GM06990 (cell line): ENCODE measurements around the gene UGGT2.
"Not testable (repeated sequence)": the region's sequence is repeated elsewhere in the genome, so short reads cannot be mapped to it uniquely, and the experiment has no call there.

Experiments
- DNase-seq: peaks from one replicate; pipeline ENCODE4 v3.0.0-alpha.2; 2011; ENCODE audit not compliant: insufficient read length; ENCODE audit errors: extremely low read depth
- H3K27me3 ChIP-seq: replicated peaks from 2 replicates; pipeline ENCODE4 v1.6.0; 2011; ENCODE audit warnings: low read length; ENCODE audit not compliant: control insufficient read depth, insufficient read depth
- H3K36me3 ChIP-seq: 2 replicates; pipeline ENCODE4 v1.5.1; 2011; ENCODE audit warnings: low read length; ENCODE audit not compliant: control insufficient read depth, insufficient read depth
- H3K4me3 ChIP-seq: replicated peaks from 2 replicates; pipeline ENCODE4 v1.5.1; 2011; ENCODE audit warnings: low read depth, mild to moderate bottlenecking, control low read depth, low read length
- TF ChIP-seq, protein P1 (sequence below): IDR thresholded peaks from 2 replicates; pipeline ENCODE4 v1.5.1; 2011; ENCODE audit warnings: low read length, control low read depth, mild to moderate bottlenecking, inconsistent platforms; ENCODE audit not compliant: insufficient read depth, poor library complexity, severe bottlenecking

The UGGT2 gene

DNA sequence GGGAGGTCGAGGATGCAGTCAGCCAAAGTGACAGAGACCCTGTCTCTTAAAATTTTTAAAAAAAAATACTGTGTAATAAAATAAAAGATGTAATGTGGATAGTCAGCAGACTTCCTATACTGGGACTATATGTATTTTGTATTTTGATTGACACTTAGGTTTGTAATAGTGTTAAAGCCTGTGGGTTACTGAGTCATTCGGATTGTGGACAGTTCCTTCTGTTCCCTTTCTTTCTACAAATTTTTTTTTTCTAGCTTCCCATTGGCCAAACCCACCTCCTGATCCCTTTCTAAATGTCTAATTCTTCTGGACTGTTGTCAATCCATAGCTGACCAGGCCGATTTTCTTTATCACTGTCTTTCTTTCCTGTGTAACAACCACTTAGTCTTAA lies 268.3 kb downstream of the UGGT2 start:
- Histone ChIP-seq H3K4me3 (no peak overlapping the region), H3K27me3 (no peaks in the 10 kb centered on the region), H3K36me3 (peaks cover 4% of the 10 kb centered on the region)
- DNase-seq = no peak
- TF ChIP-seq, protein P1, sequence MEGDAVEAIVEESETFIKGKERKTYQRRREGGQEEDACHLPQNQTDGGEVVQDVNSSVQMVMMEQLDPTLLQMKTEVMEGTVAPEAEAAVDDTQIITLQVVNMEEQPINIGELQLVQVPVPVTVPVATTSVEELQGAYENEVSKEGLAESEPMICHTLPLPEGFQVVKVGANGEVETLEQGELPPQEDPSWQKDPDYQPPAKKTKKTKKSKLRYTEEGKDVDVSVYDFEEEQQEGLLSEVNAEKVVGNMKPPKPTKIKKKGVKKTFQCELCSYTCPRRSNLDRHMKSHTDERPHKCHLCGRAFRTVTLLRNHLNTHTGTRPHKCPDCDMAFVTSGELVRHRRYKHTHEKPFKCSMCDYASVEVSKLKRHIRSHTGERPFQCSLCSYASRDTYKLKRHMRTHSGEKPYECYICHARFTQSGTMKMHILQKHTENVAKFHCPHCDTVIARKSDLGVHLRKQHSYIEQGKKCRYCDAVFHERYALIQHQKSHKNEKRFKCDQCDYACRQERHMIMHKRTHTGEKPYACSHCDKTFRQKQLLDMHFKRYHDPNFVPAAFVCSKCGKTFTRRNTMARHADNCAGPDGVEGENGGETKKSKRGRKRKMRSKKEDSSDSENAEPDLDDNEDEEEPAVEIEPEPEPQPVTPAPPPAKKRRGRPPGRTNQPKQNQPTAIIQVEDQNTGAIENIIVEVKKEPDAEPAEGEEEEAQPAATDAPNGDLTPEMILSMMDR = no peak

DNA sequence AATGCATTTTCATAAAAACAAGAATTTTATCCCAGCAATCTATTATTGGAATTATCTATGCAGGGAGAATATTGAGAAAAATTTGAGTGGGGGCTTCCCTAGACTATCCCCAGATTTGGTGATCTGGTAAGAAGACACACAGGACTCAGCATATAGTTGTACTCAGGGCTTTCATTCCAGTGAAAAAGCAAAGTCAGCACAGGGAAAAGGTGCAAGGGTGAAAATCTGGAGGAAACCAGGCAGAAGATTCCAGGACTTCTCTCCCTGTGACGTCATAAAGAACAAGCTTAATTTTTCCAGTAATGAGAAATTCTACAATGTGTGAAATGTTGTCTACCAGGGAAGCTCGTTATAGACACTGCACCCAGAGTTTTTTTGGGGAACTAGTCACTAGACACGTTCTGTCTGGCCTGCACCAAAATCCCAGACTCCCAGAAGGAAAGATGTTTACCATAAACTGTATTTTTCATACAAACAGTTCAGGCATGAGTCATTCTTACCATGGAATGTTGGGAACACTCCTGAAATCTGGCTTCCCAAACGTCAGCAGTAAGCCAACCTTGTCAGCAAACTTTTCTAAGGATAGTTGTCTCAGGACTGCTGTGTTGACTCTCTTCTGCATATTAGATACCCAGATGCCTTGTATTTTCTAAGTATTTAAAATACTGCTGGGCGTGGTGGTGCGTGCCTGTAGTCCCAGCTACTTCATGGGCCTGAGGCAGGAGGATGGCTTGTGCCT lies 268.9 kb downstream of the UGGT2 start:
- no peak for DNase-seq
- no peak overlapping the region for H3K4me3 ChIP-seq
- H3K27me3 ChIP-seq = no peaks in the 10 kb centered on the region
- TF ChIP-seq, protein P1 = no peak
- peaks cover 4% of the 10 kb centered on the region for H3K36me3 ChIP-seq

GRCh38 chr13:95783747-95784146 lies 269.5 kb downstream of the UGGT2 start:
- no peak for DNase-seq
- TF ChIP-seq, protein P1 = no peak
- H3K36me3 ChIP-seq = peaks cover 4% of the 10 kb centered on the region
- H3K27me3 ChIP-seq = no peaks in the 10 kb centered on the region
- no peak overlapping the region for H3K4me3 ChIP-seq

- H3K4me3 ChIP-seq, H3K36me3 ChIP-seq, DNase-seq, H3K27me3 ChIP-seq: not testable (repeated sequence)
These were observed 271.3 kb downstream of the UGGT2 start for GRCh38 chr13:95781940-95782339.

DNA sequence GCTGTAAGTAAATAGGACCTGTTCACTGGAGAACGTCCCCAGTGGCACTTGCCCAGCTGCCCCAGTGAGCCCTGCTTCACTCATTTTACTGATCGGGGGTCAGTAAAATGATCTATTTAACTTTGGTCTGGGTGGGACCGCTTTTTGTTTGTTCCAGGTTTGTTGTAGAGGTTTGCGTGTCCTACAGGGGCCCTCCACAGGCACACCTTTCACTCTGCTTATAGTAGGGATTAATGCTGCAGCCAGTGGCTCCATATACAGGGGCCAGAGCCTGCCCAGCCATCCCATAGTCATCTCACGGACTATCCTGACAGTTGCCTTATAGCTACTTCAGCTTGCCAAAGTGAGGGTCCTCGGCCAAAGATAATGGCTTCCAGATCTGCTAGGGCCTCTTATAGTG lies 272.2 kb downstream of the UGGT2 start:
- TF ChIP-seq, protein P1 = no peak
- peaks cover 7% of the 10 kb centered on the region for H3K36me3 ChIP-seq
- H3K27me3 ChIP-seq = no peaks in the 10 kb centered on the region
- DNase-seq = no peak
- no peak overlapping the region for H3K4me3 ChIP-seq

DNA sequence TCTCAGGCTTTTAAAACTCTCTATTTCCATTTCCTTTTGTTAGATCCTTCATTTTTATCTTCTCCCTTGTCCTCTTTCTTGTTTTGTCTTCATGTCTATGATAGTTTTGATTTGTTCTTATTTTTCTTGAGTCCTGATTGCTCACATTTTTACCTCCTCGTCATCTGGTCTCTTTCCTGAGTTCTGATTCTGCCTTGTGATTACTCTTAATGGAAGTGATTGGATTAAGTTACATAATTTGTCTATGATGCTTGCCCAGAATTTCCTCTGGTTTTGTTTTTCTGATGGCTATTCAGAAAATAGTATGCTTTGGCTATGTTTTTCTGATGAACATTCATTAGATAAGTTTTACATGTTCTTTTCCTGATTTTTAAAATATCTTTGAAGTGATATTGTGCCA lies 273.7 kb downstream of the UGGT2 start:
- Histone ChIP-seq H3K4me3 (no peak overlapping the region), H3K27me3 (no peaks in the 10 kb centered on the region), H3K36me3 (peaks cover 7% of the 10 kb centered on the region)
- DNase-seq = no peak
- TF ChIP-seq, protein P1 = no peak
